Tibial artery (tissue), 4 donors: Measurements from ENCODE around the gene CNOT1.

Source experiments
- DNase-seq, 2 donors: peaks; one replicate each; pipeline ENCODE4 v3.0.0-alpha.2; 2019
- H3K27ac ChIP-seq, 2 donors: fragments of 200-600 bp; sonication (generic) in 1 of 2; 1 replicate in 1 of 2; 2 replicates in 1 of 2; pipeline ENCODE4 v1.5.1; 2018 to 2019; ENCODE audit warnings: mild to moderate bottlenecking in 1 of 2
- H3K27me3 ChIP-seq, 2 donors: fragments of 200-600 bp; sonication (generic) in 1 of 2; one replicate each; pipeline versions ENCODE4 v1.5.1 to v1.6.0; 2016 to 2019
- H3K36me3 ChIP-seq, 3 donors: fragments of 200-600 bp; sonication (generic) in 2 of 3; one replicate each; pipeline ENCODE4 v1.5.1; 2016 to 2019; ENCODE audit warnings: mild to moderate bottlenecking in 2 of 3
- H3K4me1 ChIP-seq, 4 donors: fragments of 200-600 bp; sonication (generic) in 2 of 4; 1 replicate in 3 of 4; 2 replicates in 1 of 4; pipeline ENCODE4 v1.5.1; 2016 to 2019
- H3K4me3 ChIP-seq, 2 donors: fragments of 200-600 bp; sonication (generic) in 1 of 2; 1 replicate in 1 of 2; 2 replicates in 1 of 2; pipeline ENCODE4 v1.5.1; 2018 to 2019; ENCODE audit warnings: mild to moderate bottlenecking in 2 of 2
- H3K9me3 ChIP-seq, 3 donors: fragments of 200-600 bp; sonication (generic) in 1 of 3; one replicate each; pipeline ENCODE4 v1.5.1; 2016 to 2019
- CTCF ChIP-seq, 2 experiments: fragments of 200-600 bp in 1 of 2; fragments of 450-650 bp in 1 of 2; IDR thresholded peaks; one replicate each; pipeline ENCODE4 v1.5.1; 2017 to 2019; ENCODE audit warnings: antibody characterized with exemption in 2 of 2, mild to moderate bottlenecking in 1 of 2, moderate library complexity in 1 of 2
- intact Hi-C: fragments of 100-400 bp; cut with DNase I; formaldehyde crosslinking; loops from one replicate; pipeline ENCODE4 v1.15.0; 2023; ENCODE audit warnings: low total_unique reads

CNOT1 gene

GRCh38 chr16:58516768-58517107 lies 112.9 kb downstream of the CNOT1 start:
- TF ChIP-seq CTCF (IDR thresholded peaks at IDR 0.05): no peak
- intact Hi-C loops: no loop called here
- Histone ChIP-seq H3K9me3 (no peaks in the 10 kb centered on the region), H3K27me3 (no peaks in the 10 kb centered on the region), H3K4me3 (no peak overlapping the region), H3K27ac (no peak overlapping the region), H3K4me1 (peaks cover 0 to 19% (median 13%) of the 10 kb centered on the region in 4 donors), H3K36me3 (peaks cover 42 to 56% (median 49%) of the 10 kb centered on the region in 3 donors)
- DNase-seq: no peak

- Histone ChIP-seq H3K27ac (peak overlapping the region; percentile 78 to 88), H3K36me3 (peaks cover 36 to 49% (median 43%) of the 10 kb centered on the region in 3 donors), H3K27me3 (no peaks in the 10 kb centered on the region), H3K9me3 (no peaks in the 10 kb centered on the region), H3K4me1 (peaks cover 0 to 19% (median 13%) of the 10 kb centered on the region in 4 donors), H3K4me3 (peak overlapping the region; percentile 68 to 97)
- intact Hi-C loops: no loop called here
- no peak for TF ChIP-seq CTCF (IDR thresholded peaks at IDR 0.05)
- peak in 1 of 2 donors; percentile 61 for DNase-seq
These were observed 113.5 kb downstream of the CNOT1 start for GRCh38 chr16:58515871-58516767.

GRCh38 chr16:58515125-58515870 lies 114.3 kb downstream of the CNOT1 start, which contains the start of gene SETD6:
Gene SETD6 (plus strand): TSS chr16:58515517. CDS start chr16:58515538, 21 bp downstream.
- H3K9me3 ChIP-seq: no peaks in the 10 kb centered on the region
- no peak for TF ChIP-seq CTCF (IDR thresholded peaks at IDR 0.05)
- intact Hi-C loops: no loop called here

GRCh38 chr16:58513874-58514273 lies 115.8 kb downstream of the CNOT1 start:
- H3K9me3 ChIP-seq: no peaks in the 10 kb centered on the region
- H3K27ac ChIP-seq: no peak overlapping the region
- H3K27me3 ChIP-seq: no peaks in the 10 kb centered on the region
- H3K36me3 ChIP-seq: peaks cover 13 to 28% (median 21%) of the 10 kb centered on the region in 3 donors
- no peak overlapping the region for H3K4me3 ChIP-seq
- intact Hi-C loops: loop anchor here (5.0 kb wide), 1 partner anchor 148 kb away; no protein-coding TSS in a partner anchor
- peaks cover 0 to 19% (median 13%) of the 10 kb centered on the region in 4 donors for H3K4me1 ChIP-seq
- TF ChIP-seq CTCF (IDR thresholded peaks at IDR 0.05): no peak
- DNase-seq: no peak

More at GRCh38 chr16:58515125-58515870, 114.3 kb downstream of the CNOT1 start, which contains the start of gene SETD6:
- Histone ChIP-seq H3K27ac (peak within 1 kb of the TSS; percentile 78 to 88), H3K4me3 (peak within 1 kb of the TSS; percentile 68 to 97), H3K36me3 (peaks cover 27 to 41% (median 35%) of the 10 kb centered on the region in 3 donors), H3K27me3 (no peaks in the 10 kb centered on the region), H3K4me1 (peaks cover 0 to 19% (median 13%) of the 10 kb centered on the region in 4 donors)
- DNase-seq: peak; percentile 91 to 93

- Histone ChIP-seq H3K27ac (no peak overlapping the region), H3K4me3 (no peak overlapping the region), H3K4me1 (peaks cover 0 to 19% (median 13%) of the 10 kb centered on the region in 4 donors), H3K36me3 (peaks cover 0 to 11% (median 4%) of the 10 kb centered on the region in 3 donors), H3K27me3 (peaks cover 0 to 13% of the 10 kb centered on the region in 2 donors), H3K9me3 (no peaks in the 10 kb centered on the region)
- intact Hi-C loops: loop anchor here (5.0 kb wide), 1 partner anchor 150 kb away; no protein-coding TSS in a partner anchor
- TF ChIP-seq CTCF (IDR thresholded peaks at IDR 0.05): peak; percentile 62 to 64
- DNase-seq: peak; percentile 74 to 81
These were observed 117.5 kb downstream of the CNOT1 start for GRCh38 chr16:58511933-58512815.
